IMR-90 (cell line): ENCODE data around the gene ADGRG1.

Source experiments
- BHLHE40 ChIP-seq: fragments of 150-350 bp; IDR thresholded peaks from 2 replicates; pipeline ENCODE4 v1.6.1; 2016; ENCODE audit warnings: mild to moderate bottlenecking, low read depth, low read length
- ELK1 ChIP-seq: fragments of 150-350 bp; IDR thresholded peaks from 2 replicates; pipeline ENCODE4 v1.6.1; 2016; ENCODE audit warnings: low read depth, mild to moderate bottlenecking, low read length, moderate library complexity, borderline replicate concordance
- MAFK ChIP-seq: IDR thresholded peaks from 2 replicates; pipeline ENCODE4 v1.6.1; 2012; ENCODE audit warnings: low read depth, low read length, improper control_type of control experiment
- MAZ ChIP-seq: IDR thresholded peaks from 2 replicates; pipeline ENCODE4 v1.6.1; 2012; ENCODE audit warnings: low read depth, mild to moderate bottlenecking, low read length, improper control_type of control experiment, moderate library complexity, borderline replicate concordance
- POLR2A ChIP-seq: IDR thresholded peaks from 2 replicates; pipeline ENCODE4 v1.6.1; 2012; ENCODE audit warnings: mild to moderate bottlenecking, low read depth, low read length
- RAD21 ChIP-seq: IDR thresholded peaks from 2 replicates; pipeline ENCODE4 v1.6.1; 2012; ENCODE audit warnings: low read length, improper control_type of control experiment
- RCOR1 ChIP-seq: IDR thresholded peaks from 2 replicates; pipeline ENCODE4 v1.6.1; 2012; ENCODE audit warnings: mild to moderate bottlenecking, low read length, improper control_type of control experiment; ENCODE audit not compliant: insufficient replicate concordance
- TF ChIP-seq, protein P1 (sequence below): conservative IDR thresholded peaks from 2 replicates; pipeline ENCODE4 v1.5.1; 2012; ENCODE audit warnings: mild to moderate bottlenecking, low read depth, low read length, improper control_type of control experiment
- TF ChIP-seq, protein P2 (sequence below): fragments of 150-350 bp; IDR thresholded peaks from 2 replicates; pipeline ENCODE4 v1.6.1; 2017; ENCODE audit warnings: mild to moderate bottlenecking, antibody characterized with exemption, low read length, low read depth

GRCh38 chr16:57688487-57688986 is 60.1 kb downstream of the ADGRG1 start:
- TF ChIP-seq, protein P1, sequence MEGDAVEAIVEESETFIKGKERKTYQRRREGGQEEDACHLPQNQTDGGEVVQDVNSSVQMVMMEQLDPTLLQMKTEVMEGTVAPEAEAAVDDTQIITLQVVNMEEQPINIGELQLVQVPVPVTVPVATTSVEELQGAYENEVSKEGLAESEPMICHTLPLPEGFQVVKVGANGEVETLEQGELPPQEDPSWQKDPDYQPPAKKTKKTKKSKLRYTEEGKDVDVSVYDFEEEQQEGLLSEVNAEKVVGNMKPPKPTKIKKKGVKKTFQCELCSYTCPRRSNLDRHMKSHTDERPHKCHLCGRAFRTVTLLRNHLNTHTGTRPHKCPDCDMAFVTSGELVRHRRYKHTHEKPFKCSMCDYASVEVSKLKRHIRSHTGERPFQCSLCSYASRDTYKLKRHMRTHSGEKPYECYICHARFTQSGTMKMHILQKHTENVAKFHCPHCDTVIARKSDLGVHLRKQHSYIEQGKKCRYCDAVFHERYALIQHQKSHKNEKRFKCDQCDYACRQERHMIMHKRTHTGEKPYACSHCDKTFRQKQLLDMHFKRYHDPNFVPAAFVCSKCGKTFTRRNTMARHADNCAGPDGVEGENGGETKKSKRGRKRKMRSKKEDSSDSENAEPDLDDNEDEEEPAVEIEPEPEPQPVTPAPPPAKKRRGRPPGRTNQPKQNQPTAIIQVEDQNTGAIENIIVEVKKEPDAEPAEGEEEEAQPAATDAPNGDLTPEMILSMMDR, result no peak
- no peak for TF ChIP-seq MAFK
- TF ChIP-seq POLR2A, result no peak
- TF ChIP-seq RAD21, result no peak
- TF ChIP-seq, protein P2, sequence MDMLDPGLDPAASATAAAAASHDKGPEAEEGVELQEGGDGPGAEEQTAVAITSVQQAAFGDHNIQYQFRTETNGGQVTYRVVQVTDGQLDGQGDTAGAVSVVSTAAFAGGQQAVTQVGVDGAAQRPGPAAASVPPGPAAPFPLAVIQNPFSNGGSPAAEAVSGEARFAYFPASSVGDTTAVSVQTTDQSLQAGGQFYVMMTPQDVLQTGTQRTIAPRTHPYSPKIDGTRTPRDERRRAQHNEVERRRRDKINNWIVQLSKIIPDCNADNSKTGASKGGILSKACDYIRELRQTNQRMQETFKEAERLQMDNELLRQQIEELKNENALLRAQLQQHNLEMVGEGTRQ, result no peak
- no peak for TF ChIP-seq ELK1
- no peak for TF ChIP-seq RCOR1
- no peak for TF ChIP-seq MAZ
- TF ChIP-seq BHLHE40, result no peak
